Kidney (tissue), 14 donors: ENCODE results near the gene SH3GL3. TPM values are rescaled to one million over a fixed set of nuclear protein-coding genes. Genes with fewer than 3 reads are reported as not detected.

Experiments
- DNase-seq, 5 donors: peaks; one replicate each; pipeline ENCODE4 v3.0.0-alpha.2; 2013 to 2020
- FAIRE-seq: peaks from 2 replicates; lab custom pipeline; 2012; peaks lifted over from hg19 to GRCh38; lab: Jason Lieb, UNC
- H3K27ac ChIP-seq, 2 donors: one replicate each; pipeline ENCODE4 v1.7.0; 2013; ENCODE audit warnings: low read depth in 2 of 2, low read length in 2 of 2, inconsistent platforms in 1 of 2
- H3K27me3 ChIP-seq: one replicate; pipeline ENCODE4 v1.7.1; 2013; ENCODE audit warnings: low read length, inconsistent platforms; ENCODE audit not compliant: control insufficient read depth, insufficient read depth
- H3K36me3 ChIP-seq, 3 donors: one replicate each; pipeline versions ENCODE4 v1.7.0 to v1.7.1; 2013; ENCODE audit warnings: low read length in 3 of 3, control low read depth in 1 of 3, inconsistent platforms in 1 of 3; ENCODE audit not compliant: insufficient read depth in 3 of 3, control insufficient read depth in 2 of 3
- H3K4me1 ChIP-seq, 3 donors: one replicate each; pipeline versions ENCODE4 v1.7.0 to v1.7.1; 2013; ENCODE audit warnings: low read length in 3 of 3, inconsistent platforms in 1 of 3, low read depth in 1 of 3; ENCODE audit not compliant: control insufficient read depth in 2 of 3, insufficient read depth in 2 of 3
- H3K4me3 ChIP-seq, 3 donors: one replicate each; pipeline versions ENCODE4 v1.7.0 to v1.8.1; 2013; ENCODE audit warnings: low read length in 3 of 3, control low read depth in 1 of 3, inconsistent platforms in 1 of 3
- H3K9ac ChIP-seq, 3 donors: one replicate each; pipeline versions ENCODE4 v1.7.0 to v1.7.1; 2013; ENCODE audit warnings: low read length in 3 of 3, control low read depth in 1 of 3, inconsistent platforms in 1 of 3
- H3K9me3 ChIP-seq, 3 donors: one replicate each; pipeline versions ENCODE4 v1.7.0 to v1.7.1; 2013; ENCODE audit warnings: low read length in 3 of 3, control low read depth in 1 of 3, inconsistent platforms in 1 of 3; ENCODE audit not compliant: control insufficient read depth in 2 of 3, insufficient read depth in 1 of 3
- intact Hi-C: fragments of 100-400 bp; cut with DNase I; formaldehyde crosslinking; loops from one replicate; pipeline ENCODE4 v1.11.1; 2022
- polyA plus RNA-seq: library from polyadenylated mRNA; stranded (reverse); fragments of 350-450 nt; fragmentation: Illumina TruSeq; extraction: RNeasy Lipid Tissue Mini Kit (QIAGEN cat#74804); gene quantifications from one replicate; pipeline ENCODE4 v1.2.3, GENCODE V29; 2014; ENCODE audit warnings: low read depth, low replicate concordance; ENCODE audit not compliant: insufficient read depth
- total RNA-seq: library from RNA; stranded (reverse); fragmentation: NEBNext Ultra II Directional; extraction: Animal tissue kit (Norgen Biotek cat#: 25700); gene quantifications from one replicate; pipeline ENCODE4 v1.2.1, GENCODE V29; 2021
- TF ChIP-seq, protein P1 (sequence below): IDR thresholded peaks from 3 replicates; pipeline ENCODE4 v1.5.1; 2012; ENCODE audit warnings: mild to moderate bottlenecking, moderate library complexity, borderline replicate concordance; ENCODE audit not compliant: insufficient read depth; ENCODE audit errors: extremely low read depth
- donor health status: control.
- donor health status: control.
- donor health status: control.
- donor health status: control.
- donor health status: control.
- donor health status: DM: yes; HTN: yes; CAD: no.
- donor health status: Normal renal cell carcinoma (clear cell type).

Gene SH3GL3
- total and polyA plus RNA-seq, 2 donors from 2014 or later, result 0.47 TPM; not detected in 1

DNA sequence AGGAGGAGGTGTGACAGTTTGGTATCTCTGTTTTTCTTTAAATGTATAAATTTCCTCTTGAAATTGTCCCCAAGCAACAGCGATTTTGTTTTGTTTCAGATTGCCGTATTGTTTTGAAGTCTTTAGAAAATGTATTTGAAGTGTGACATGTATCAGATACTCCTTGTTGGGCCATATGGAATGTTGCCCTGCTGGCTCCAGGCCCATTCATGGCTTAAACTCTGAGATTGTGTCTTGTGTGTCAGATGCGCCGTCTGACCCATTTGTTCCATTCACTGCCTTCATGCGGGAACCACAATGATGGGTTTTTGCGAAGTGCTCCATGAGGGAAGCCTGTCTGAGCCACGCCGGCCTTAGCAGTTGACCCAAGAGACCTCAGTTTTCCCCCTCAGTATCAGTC is 131.6 kb downstream of the SH3GL3 start:
- TF ChIP-seq, protein P1, sequence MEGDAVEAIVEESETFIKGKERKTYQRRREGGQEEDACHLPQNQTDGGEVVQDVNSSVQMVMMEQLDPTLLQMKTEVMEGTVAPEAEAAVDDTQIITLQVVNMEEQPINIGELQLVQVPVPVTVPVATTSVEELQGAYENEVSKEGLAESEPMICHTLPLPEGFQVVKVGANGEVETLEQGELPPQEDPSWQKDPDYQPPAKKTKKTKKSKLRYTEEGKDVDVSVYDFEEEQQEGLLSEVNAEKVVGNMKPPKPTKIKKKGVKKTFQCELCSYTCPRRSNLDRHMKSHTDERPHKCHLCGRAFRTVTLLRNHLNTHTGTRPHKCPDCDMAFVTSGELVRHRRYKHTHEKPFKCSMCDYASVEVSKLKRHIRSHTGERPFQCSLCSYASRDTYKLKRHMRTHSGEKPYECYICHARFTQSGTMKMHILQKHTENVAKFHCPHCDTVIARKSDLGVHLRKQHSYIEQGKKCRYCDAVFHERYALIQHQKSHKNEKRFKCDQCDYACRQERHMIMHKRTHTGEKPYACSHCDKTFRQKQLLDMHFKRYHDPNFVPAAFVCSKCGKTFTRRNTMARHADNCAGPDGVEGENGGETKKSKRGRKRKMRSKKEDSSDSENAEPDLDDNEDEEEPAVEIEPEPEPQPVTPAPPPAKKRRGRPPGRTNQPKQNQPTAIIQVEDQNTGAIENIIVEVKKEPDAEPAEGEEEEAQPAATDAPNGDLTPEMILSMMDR, result no peak
- Histone ChIP-seq H3K27ac (no peak overlapping the region), H3K9me3 (no peaks in the 10 kb centered on the region), H3K4me1 (no peaks in the 10 kb centered on the region), H3K9ac (no peak overlapping the region), H3K27me3 (no peaks in the 10 kb centered on the region), H3K36me3 (no peaks in the 10 kb centered on the region), H3K4me3 (no peak overlapping the region)
- intact Hi-C loops, result no loop called here
- DNase-seq, result no peak
- no peak for FAIRE-seq

DNA sequence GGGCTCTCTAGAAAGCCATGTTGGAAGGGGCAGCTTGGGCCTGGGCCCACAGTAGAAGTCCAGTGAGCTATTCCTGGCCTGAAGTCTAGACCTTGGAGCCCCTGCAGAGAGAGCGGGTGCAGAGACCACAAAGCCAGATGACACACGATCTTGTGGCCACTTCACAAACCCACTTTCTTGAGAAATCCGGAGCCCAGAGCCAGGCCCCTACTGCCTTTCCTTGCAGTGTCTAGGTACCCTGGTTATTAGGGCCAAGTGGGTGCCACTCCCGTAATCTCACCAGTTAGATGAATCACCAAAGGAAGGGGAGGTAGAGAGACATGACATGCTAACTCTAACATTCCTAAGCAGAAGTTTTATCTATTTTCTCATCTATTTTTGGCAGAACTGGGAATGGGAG is 134.2 kb downstream of the SH3GL3 start:
- Histone ChIP-seq H3K9ac (no peak overlapping the region), H3K27me3 (no peaks in the 10 kb centered on the region), H3K27ac (no peak overlapping the region), H3K4me1 (no peaks in the 10 kb centered on the region), H3K9me3 (no peaks in the 10 kb centered on the region), H3K4me3 (no peak overlapping the region), H3K36me3 (no peaks in the 10 kb centered on the region)
- TF ChIP-seq, protein P1, result no peak
- DNase-seq, result no peak
- intact Hi-C loops, result no loop called here
- no peak for FAIRE-seq

DNA sequence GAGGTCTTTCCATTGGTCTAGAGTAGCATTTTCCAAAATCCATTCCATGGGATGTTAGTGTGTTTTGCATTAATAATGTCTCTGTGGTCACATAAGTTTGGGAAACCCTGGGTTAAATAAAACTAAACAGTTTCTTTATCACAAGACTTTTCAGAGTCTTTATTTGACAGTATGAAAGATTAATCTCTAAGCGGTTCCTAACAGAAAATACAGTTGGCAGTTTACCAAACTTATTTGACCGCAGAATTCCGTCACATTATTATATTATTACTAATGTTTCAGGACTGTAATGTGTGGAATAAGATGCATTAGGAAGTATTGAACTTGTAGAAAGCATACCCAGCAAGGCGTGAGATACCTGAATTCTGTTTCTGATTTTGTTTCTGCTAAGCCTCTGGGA is 135.2 kb downstream of the SH3GL3 start:
- TF ChIP-seq, protein P1, result no peak
- no peaks in the 10 kb centered on the region for H3K4me1 ChIP-seq
- DNase-seq (no peak), FAIRE-seq (no peak)
- intact Hi-C loops, result no loop called here
- no peaks in the 10 kb centered on the region for H3K9me3 ChIP-seq
- H3K9ac ChIP-seq, result no peak overlapping the region
- no peak overlapping the region for H3K27ac ChIP-seq
- H3K36me3 ChIP-seq, result no peaks in the 10 kb centered on the region
- no peaks in the 10 kb centered on the region for H3K27me3 ChIP-seq
- no peak overlapping the region for H3K4me3 ChIP-seq
